ENCODE measurements around the gene INKA1.
"Not testable (repeated sequence)": the region's sequence is repeated elsewhere in the genome, so short reads cannot be mapped to it uniquely, and the experiment has no call there.

The INKA1 gene
- 0.56 reads per million for total RNA-seq

- peak; percentile 86 for DNase-seq
Observed at GRCh38 chr3:49802719-49803464, at the start of gene INKA1. INKA1 (plus strand) TSS chr3:49803261; CDS start chr3:49803393, 132 bp downstream.

- DNase-seq = no peak
Observed at GRCh38 chr3:49754536-49754935, 48.5 kb upstream of the INKA1 start.

- DNase-seq = no peak
Observed at GRCh38 chr3:49756036-49756435, 47.0 kb upstream of the INKA1 start.

- no peak for DNase-seq
Observed at GRCh38 chr3:49757197-49757596, 45.9 kb upstream of the INKA1 start.

GRCh38 chr3:49759226-49759625, 43.8 kb upstream of the INKA1 start:
- DNase-seq = no peak

- DNase-seq = no peak
Observed at GRCh38 chr3:49761661-49762060, 41.4 kb upstream of the INKA1 start.

- DNase-seq = no peak
Observed at GRCh38 chr3:49763981-49764380, 39.1 kb upstream of the INKA1 start.

GRCh38 chr3:49769286-49769915, 33.7 kb upstream of the INKA1 start:
- DNase-seq = no peak

GRCh38 chr3:49769926-49770325, 33.1 kb upstream of the INKA1 start:
- DNase-seq = no peak

GRCh38 chr3:49771340-49771938, 31.6 kb upstream of the INKA1 start:
- no peak for DNase-seq

- no peak for DNase-seq
Observed at GRCh38 chr3:49772703-49773102, 30.4 kb upstream of the INKA1 start.

GRCh38 chr3:49775538-49775937, 27.5 kb upstream of the INKA1 start:
- DNase-seq = no peak

GRCh38 chr3:49776101-49776500, 27.0 kb upstream of the INKA1 start:
- not testable (repeated sequence) for DNase-seq

GRCh38 chr3:49779358-49780079, 23.5 kb upstream of the INKA1 start:
- no peak for DNase-seq

GRCh38 chr3:49780080-49780974, 22.7 kb upstream of the INKA1 start:
- DNase-seq = no peak

- not testable (repeated sequence) for DNase-seq
Observed at GRCh38 chr3:49780975-49781365, 22.1 kb upstream of the INKA1 start.

- no peak for DNase-seq
Observed at GRCh38 chr3:49781415-49782199, 21.5 kb upstream of the INKA1 start.

- DNase-seq = not testable (repeated sequence)
Observed at GRCh38 chr3:49782277-49782676, 20.8 kb upstream of the INKA1 start.

- DNase-seq = peak; percentile 24
Observed at GRCh38 chr3:49785565-49786356, 17.3 kb upstream of the INKA1 start.

- peak; percentile 100 for DNase-seq
Observed at GRCh38 chr3:49786357-49787181, 16.5 kb upstream of the INKA1 start, which contains the start of gene IP6K1. IP6K1 (minus strand) TSS chr3:49786542; CDS start chr3:49748040, 38,502 bp downstream.

Data from effector CD4-positive, alpha-beta T cell (primary cell).